GM23248 (cell line): ENCODE measurements around the gene SH3PXD2A.

ENCODE experiments used
- EZH2 ChIP-seq: fragments of 200-600 bp; sonication (generic); IDR thresholded peaks from 2 replicates; pipeline ENCODE4 v1.6.1; 2018; ENCODE audit warnings: antibody characterized with exemption, mild to moderate bottlenecking; ENCODE audit not compliant: insufficient read depth, poor library complexity, severe bottlenecking
- EZH2phosphoT487 ChIP-seq: fragments of 200-600 bp; sonication (generic); IDR thresholded peaks from 2 replicates; pipeline ENCODE4 v1.6.1; 2018; ENCODE audit warnings: antibody characterized with exemption, moderate library complexity, mild to moderate bottlenecking, low read depth; ENCODE audit not compliant: insufficient read depth

DNA sequence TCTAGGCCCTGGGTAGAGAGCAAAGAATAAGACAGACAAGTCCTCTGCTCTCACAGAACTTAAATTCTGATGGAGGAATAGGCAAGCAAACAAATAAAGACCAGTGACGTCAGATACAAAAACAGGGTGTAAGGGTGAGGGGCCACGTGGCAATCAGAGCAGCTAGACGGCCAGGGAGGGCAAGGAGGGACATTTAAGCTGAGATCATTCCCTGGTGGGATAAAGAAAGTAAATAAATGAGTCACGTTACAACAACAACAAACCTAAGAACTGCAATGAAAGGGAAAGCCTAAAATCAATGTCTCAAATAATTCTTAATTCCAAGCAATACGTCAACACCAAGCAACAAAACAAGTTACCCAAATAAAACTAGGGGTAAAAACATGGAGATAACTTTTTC lies 40.8 kb upstream of the SH3PXD2A start:
- no peak for TF ChIP-seq EZH2
- no peak for TF ChIP-seq EZH2phosphoT487
